ENCODE data around the gene CIITA.
"Not testable (repeated sequence)": the region's sequence is repeated elsewhere in the genome, so short reads cannot be mapped to it uniquely, and the experiment has no call there.

Gene CIITA

DNA sequence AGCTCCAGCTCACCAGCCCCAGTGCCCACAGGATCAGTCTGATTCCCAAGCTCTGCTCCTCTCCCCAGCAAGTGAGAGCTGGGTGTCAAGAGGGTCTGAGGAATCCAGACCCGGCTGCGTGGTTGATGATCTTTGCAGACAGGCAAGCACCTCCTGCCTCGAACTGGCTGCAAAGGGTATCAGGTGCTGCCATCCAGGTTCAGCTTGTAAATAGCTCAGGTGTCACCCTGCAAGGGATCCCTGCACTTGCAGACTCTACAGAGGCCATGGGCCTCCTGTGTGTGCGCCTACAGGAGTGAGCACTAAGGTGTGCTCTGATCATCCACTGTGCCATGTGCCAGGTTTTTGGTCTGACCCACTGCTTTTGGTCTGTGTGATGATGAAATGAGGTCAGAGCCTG lies 49.1 kb downstream of the CIITA start:
- TF ChIP-seq, protein P1, sequence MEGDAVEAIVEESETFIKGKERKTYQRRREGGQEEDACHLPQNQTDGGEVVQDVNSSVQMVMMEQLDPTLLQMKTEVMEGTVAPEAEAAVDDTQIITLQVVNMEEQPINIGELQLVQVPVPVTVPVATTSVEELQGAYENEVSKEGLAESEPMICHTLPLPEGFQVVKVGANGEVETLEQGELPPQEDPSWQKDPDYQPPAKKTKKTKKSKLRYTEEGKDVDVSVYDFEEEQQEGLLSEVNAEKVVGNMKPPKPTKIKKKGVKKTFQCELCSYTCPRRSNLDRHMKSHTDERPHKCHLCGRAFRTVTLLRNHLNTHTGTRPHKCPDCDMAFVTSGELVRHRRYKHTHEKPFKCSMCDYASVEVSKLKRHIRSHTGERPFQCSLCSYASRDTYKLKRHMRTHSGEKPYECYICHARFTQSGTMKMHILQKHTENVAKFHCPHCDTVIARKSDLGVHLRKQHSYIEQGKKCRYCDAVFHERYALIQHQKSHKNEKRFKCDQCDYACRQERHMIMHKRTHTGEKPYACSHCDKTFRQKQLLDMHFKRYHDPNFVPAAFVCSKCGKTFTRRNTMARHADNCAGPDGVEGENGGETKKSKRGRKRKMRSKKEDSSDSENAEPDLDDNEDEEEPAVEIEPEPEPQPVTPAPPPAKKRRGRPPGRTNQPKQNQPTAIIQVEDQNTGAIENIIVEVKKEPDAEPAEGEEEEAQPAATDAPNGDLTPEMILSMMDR (conservative IDR thresholded peaks at IDR 0.05) = no peak
- H3K27ac ChIP-seq = no peak overlapping the region

- H3K27ac ChIP-seq = no peak overlapping the region
- TF ChIP-seq, protein P1 (conservative IDR thresholded peaks at IDR 0.05) = no peak
These were observed 49.9 kb downstream of the CIITA start for GRCh38 chr16:10926867-10927266.

DNA sequence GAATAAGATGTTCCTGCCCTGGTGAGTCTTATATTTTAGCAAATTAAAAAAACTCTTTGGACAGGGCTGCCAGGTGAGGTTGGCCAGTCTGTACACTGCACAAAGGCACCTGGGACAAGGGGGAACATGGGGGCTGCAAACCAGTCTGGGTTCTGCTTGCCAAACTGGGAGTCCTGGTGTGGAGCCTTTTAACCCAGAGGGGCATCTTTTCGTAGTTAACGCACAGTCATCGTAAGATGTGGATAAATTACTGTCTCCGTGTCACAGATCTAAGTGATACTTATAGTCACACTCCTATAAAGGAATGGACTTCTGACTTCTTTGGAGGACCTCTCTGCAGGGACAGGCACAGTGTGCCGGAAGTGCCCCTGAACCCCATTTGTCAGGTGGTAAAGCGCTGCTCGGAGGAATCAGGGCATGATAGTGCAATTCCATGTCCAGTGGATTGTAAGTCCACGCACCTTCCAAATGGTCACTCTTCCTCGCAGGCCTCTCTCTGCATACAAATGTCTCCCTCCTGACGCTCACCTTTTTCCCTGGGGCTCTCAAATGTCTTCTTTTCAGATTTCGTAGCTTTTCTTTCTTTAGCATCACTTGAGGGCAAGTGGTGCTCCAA lies 50.6 kb downstream of the CIITA start:
- H3K27ac ChIP-seq = no peak overlapping the region
- TF ChIP-seq, protein P1 (conservative IDR thresholded peaks at IDR 0.05) = no peak

DNA sequence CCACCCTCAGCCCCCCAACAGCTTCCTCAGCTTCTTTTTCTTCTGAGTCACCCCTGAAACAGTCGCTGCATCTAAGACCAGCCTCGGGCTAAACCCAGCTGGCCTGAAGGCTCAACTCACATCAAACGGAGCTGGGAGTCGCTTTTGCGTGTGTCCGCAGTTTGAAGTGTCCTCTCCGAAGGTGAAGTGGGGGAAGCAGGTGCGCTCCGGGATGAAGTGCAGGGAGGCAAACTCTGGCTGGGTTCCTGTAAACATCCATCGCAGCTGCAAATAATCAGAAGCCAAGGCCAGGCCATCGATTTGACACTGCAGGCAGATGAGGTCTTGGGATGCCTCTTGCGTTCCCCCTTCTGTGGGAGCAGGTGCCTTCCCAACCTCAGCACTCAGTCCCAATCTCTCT lies 52.1 kb downstream of the CIITA start:
- not testable (repeated sequence) for H3K27ac ChIP-seq

GRCh38 chr16:10929853-10930754 lies 53.1 kb downstream of the CIITA start:
- TF ChIP-seq, protein P1 (conservative IDR thresholded peaks at IDR 0.05) = no peak
- no peak overlapping the region for H3K27ac ChIP-seq

DNA sequence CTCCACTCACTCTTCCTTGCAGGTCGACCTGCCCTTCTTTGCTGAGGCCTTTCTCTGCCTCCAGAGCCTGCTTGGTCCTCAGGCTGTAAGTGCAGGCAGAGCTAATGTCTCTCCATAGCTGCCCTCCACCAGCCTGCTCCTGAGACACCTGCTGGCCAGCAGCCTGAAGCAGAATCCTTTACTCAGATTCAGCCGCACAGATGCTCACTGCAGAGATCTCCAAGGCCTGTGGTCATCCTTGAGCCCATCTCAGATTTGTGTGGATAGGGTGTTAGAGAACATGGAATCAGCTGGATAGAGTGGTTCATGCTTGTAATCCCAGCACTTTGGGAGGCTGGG lies 53.7 kb downstream of the CIITA start:
- TF ChIP-seq, protein P1 (conservative IDR thresholded peaks at IDR 0.05) = peak; percentile 24; the same call in 1 of the 2 replicates

DNA sequence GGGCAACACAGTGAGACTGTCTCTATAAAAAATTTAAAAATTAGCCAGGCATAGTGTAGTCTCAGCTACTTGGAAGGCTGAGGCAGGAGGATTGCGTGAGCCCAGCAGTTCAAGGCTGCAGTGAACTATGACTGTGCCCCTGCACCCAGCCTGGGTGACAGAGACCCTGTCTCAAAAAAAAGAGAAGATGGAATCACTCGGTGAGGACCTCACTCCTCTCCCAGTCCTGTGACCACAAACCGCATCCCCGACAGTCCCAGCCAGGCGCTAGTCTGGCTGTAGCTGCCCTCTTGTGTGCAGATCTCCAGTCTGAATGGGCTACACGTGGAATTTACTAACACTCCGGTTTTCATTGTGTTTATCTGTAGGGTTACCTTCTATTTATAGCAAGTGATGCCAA lies 54.1 kb downstream of the CIITA start:
- TF ChIP-seq, protein P1 (conservative IDR thresholded peaks at IDR 0.05) = no peak
- no peak overlapping the region for H3K27ac ChIP-seq

More for the DNA sequence above, 53.7 kb downstream of the CIITA start:
- H3K27ac ChIP-seq = no peak overlapping the region

Data from VCaP (cell line).